HepG2 (cell line): ENCODE data around the gene PCNA. TPM values are rescaled to one million over a fixed set of nuclear protein-coding genes. Genes with fewer than 3 reads are reported as not detected.

Source experiments
- CBFB ChIP-seq: sonication (generic); formaldehyde crosslinking; IDR thresholded peaks from 2 replicates; pipeline ENCODE4 v1.4.0; 2020; ENCODE audit warnings: missing genetic modification reagents
- DMAP1 ChIP-seq: IDR thresholded peaks from 2 replicates; pipeline ENCODE4 v1.6.1; 2016
- DNMT1 ChIP-seq: sonication (generic); formaldehyde crosslinking; IDR thresholded peaks from 2 replicates; pipeline ENCODE4 v1.5.1; 2020; ENCODE audit warnings: mild to moderate bottlenecking, missing genetic modification reagents
- GABPB1 ChIP-seq: IDR thresholded peaks from 2 replicates; pipeline ENCODE4 v1.6.1; 2016; ENCODE audit warnings: mild to moderate bottlenecking, missing genetic modification reagents, moderate library complexity, missing compliant biosample characterization
- KDM5A ChIP-seq: fragments of 200-600 bp; sonication (generic); IDR thresholded peaks from 2 replicates; pipeline ENCODE4 v1.7.0; 2018; ENCODE audit warnings: antibody characterized with exemption, mild to moderate bottlenecking, low read length, borderline replicate concordance
- KLF16 ChIP-seq, 2 experiments: sonication (generic) in 1 of 2; formaldehyde crosslinking in 1 of 2; IDR thresholded peaks; 2 replicates each; pipeline versions ENCODE4 v1.6.1 to v1.8.0; 2016 to 2023; ENCODE audit warnings: missing genetic modification reagents in 2 of 2, missing compliant biosample characterization in 1 of 2
- MBNL3 ChIP-seq: fragments of 250-450 bp; sonication (Bioruptor Pico); conservative IDR thresholded peaks from 2 replicates; pipeline ENCODE4 v1.8.0; 2022; ENCODE audit warnings: mild to moderate bottlenecking, inconsistent platforms
- MED8 ChIP-seq: sonication (generic); formaldehyde crosslinking; IDR thresholded peaks from 2 replicates; pipeline ENCODE4 v1.8.1; 2023; ENCODE audit warnings: mild to moderate bottlenecking, missing genetic modification reagents; ENCODE audit not compliant: insufficient replicate concordance
- NR0B2 ChIP-seq: sonication (generic); formaldehyde crosslinking; IDR thresholded peaks from 2 replicates; pipeline ENCODE4 v1.4.0; 2020; ENCODE audit warnings: mild to moderate bottlenecking, missing genetic modification reagents
- PHF8 ChIP-seq: sonication (generic); formaldehyde crosslinking; IDR thresholded peaks from 2 replicates; pipeline ENCODE4 v1.5.0; 2020; ENCODE audit warnings: missing genetic modification reagents
- RXRA ChIP-seq: sonication (generic); formaldehyde crosslinking; IDR thresholded peaks from 2 replicates; pipeline ENCODE4 v1.5.1; 2020; ENCODE audit warnings: missing genetic modification reagents
- SKI ChIP-seq: fragments of 450-650 bp; IDR thresholded peaks from one replicate; pipeline ENCODE4 v1.6.1; 2018; ENCODE audit warnings: mild to moderate bottlenecking; ENCODE audit not compliant: partially characterized antibody
- SP140L ChIP-seq: sonication (generic); formaldehyde crosslinking; IDR thresholded peaks from 2 replicates; pipeline ENCODE4 v1.4.0; 2020; ENCODE audit warnings: missing genetic modification reagents, borderline replicate concordance
- STAT5B ChIP-seq: sonication (generic); formaldehyde crosslinking; IDR thresholded peaks from 2 replicates; pipeline ENCODE4 v1.4.0; 2020; ENCODE audit warnings: missing genetic modification reagents
- TSC22D2 ChIP-seq: sonication (generic); formaldehyde crosslinking; IDR thresholded peaks from 2 replicates; pipeline ENCODE4 v1.5.1; 2020; ENCODE audit warnings: missing genetic modification reagents, mild to moderate bottlenecking, borderline replicate concordance
- YEATS4 ChIP-seq: sonication (generic); formaldehyde crosslinking; IDR thresholded peaks from 2 replicates; pipeline ENCODE4 v1.4.0; 2020; ENCODE audit warnings: missing genetic modification reagents, borderline replicate concordance
- ZBTB14 ChIP-seq: sonication (generic); formaldehyde crosslinking; IDR thresholded peaks from 2 replicates; pipeline ENCODE4 v1.4.0; 2020; ENCODE audit warnings: missing genetic modification reagents
- ZBTB33 ChIP-seq: sonication (generic); formaldehyde crosslinking; IDR thresholded peaks from 2 replicates; pipeline ENCODE4 v1.4.0; 2020; ENCODE audit warnings: missing genetic modification reagents
- ZNF263 ChIP-seq: sonication (generic); formaldehyde crosslinking; IDR thresholded peaks from 2 replicates; pipeline ENCODE4 v1.4.0; 2020; ENCODE audit warnings: missing genetic modification reagents
- ZNF333 ChIP-seq: sonication (generic); formaldehyde crosslinking; IDR thresholded peaks from 2 replicates; pipeline ENCODE4 v1.4.0; 2020; ENCODE audit warnings: mild to moderate bottlenecking, missing genetic modification reagents, borderline replicate concordance
- ZNF382 ChIP-seq: sonication (generic); formaldehyde crosslinking; IDR thresholded peaks from 2 replicates; pipeline ENCODE4 v1.5.0; 2020; ENCODE audit warnings: missing genetic modification reagents, mild to moderate bottlenecking, borderline replicate concordance
- ZNF570 ChIP-seq: sonication (generic); formaldehyde crosslinking; IDR thresholded peaks from 2 replicates; pipeline ENCODE4 v1.4.0; 2020; ENCODE audit warnings: mild to moderate bottlenecking, missing genetic modification reagents, borderline replicate concordance
- ZNF670 ChIP-seq: sonication (generic); formaldehyde crosslinking; IDR thresholded peaks from 2 replicates; pipeline ENCODE4 v1.8.0; 2022; ENCODE audit warnings: mild to moderate bottlenecking, missing genetic modification reagents, borderline replicate concordance
- ZNF703 ChIP-seq: sonication (generic); formaldehyde crosslinking; IDR thresholded peaks from 2 replicates; pipeline ENCODE4 v1.5.1; 2020; ENCODE audit warnings: missing genetic modification reagents, mild to moderate bottlenecking, moderate library complexity, borderline replicate concordance
- ZNF747 ChIP-seq: sonication (generic); formaldehyde crosslinking; IDR thresholded peaks from 2 replicates; pipeline ENCODE4 v1.8.1; 2023; ENCODE audit warnings: missing genetic modification reagents, mild to moderate bottlenecking, borderline replicate concordance
- ZSCAN5A ChIP-seq: sonication (generic); formaldehyde crosslinking; IDR thresholded peaks from 2 replicates; pipeline ENCODE4 v1.8.0; 2022; ENCODE audit warnings: mild to moderate bottlenecking, missing genetic modification reagents, borderline replicate concordance
- polyA plus RNA-seq, 8 experiments: library from polyadenylated mRNA; depleted of rRNA in 3 of 8; stranded (reverse) in 7 of 8; unstranded in 1 of 8; fragments of >200 nt; fragmentation: Illumina TruSeq in 4 of 8; extraction: Trizol in 4 of 8; gene quantifications; 2 replicates each; pipeline versions ENCODE4 v1.2.1 to v1.2.3, GENCODE V29; 2011 to 2016; ENCODE audit warnings: low read depth in 4 of 8, missing spikeins in 1 of 8, mixed read lengths in 1 of 8; ENCODE audit not compliant: insufficient read depth in 1 of 8
- total RNA-seq, 5 experiments: library from RNA; depleted of rRNA; stranded (reverse); fragments of >200 nt; fragmentation: Illumina TruSeq; extraction: Trizol; gene quantifications; 2 replicates each; pipeline ENCODE4 v1.2.3, GENCODE V29; 2016; ENCODE audit warnings: low read depth in 1 of 5

The PCNA gene
- total and polyA plus RNA-seq, 2 of the 13 experiments (the other 11 are each of a cell fraction or from before 2014, with no cell fraction given): 229 to 655 TPM

GRCh38 chr20:5126512-5127203, 6.9 kb upstream of the PCNA start, which contains the start of gene CDS2 (continued):
- TF ChIP-seq ZBTB33 (peak; percentile 68; the same call in 1 of the 2 replicates), KLF16 (CRISPR knock-in tag; IDR thresholded peaks at IDR 0.05) (peak in 1 of 2 experiments; percentile 96; a peak in 3 of 4 replicates), DNMT1 (0 out of 2 replicates have a peak, but pooled peaks have one; percentile 50), ZSCAN5A (CRISPR knock-in tag) (peak; percentile 85; the same call in 1 of the 2 replicates), YEATS4 (peak; percentile 97), ZNF263 (CRISPR knock-in tag) (no peak; the same call in 1 of the 2 replicates), ZNF703 (CRISPR knock-in tag) (no peak), NR0B2 (CRISPR knock-in tag) (no peak), ZNF333 (CRISPR knock-in tag) (no peak), SP140L (0 out of 2 replicates have a peak, but pooled peaks have one; percentile 26), ZNF670 (CRISPR knock-in tag) (peak; percentile 30; the same call in 1 of the 2 replicates), KDM5A (peak; percentile 41; the same call in 1 of the 2 replicates), PHF8 (CRISPR knock-in tag) (peak; percentile 94), ZBTB14 (peak; percentile 95), ZNF570 (CRISPR knock-in tag) (no peak), MED8 (no peak), STAT5B (CRISPR knock-in tag) (no peak), ZNF382 (no peak), TSC22D2 (CRISPR knock-in tag) (peak; percentile 75), MBNL3 (CRISPR knock-in tag) (no peak), SKI (peak; percentile 92), RXRA (CRISPR knock-in tag) (peak; percentile 98), ZNF747 (CRISPR knock-in tag) (no peak; the same call in 1 of the 2 replicates), GABPB1 (CRISPR knock-in tag) (peak; percentile 83), CBFB (peak; percentile 82), DMAP1 (CRISPR knock-in tag) (peak; percentile 79)
